GM18526 (cell line): ENCODE measurements around the gene LIPI.

Experiments used
- POLR2A ChIP-seq: IDR thresholded peaks from 3 replicates; pipeline ENCODE4 v1.6.1; 2011; ENCODE audit not compliant: insufficient read length; ENCODE audit errors: extremely low read depth

LIPI gene

GRCh38 chr21:14143999-14144398 lies 66.8 kb downstream of the LIPI start:
- TF ChIP-seq POLR2A: no peak

GRCh38 chr21:14124266-14124665 lies 86.5 kb downstream of the LIPI start:
- TF ChIP-seq POLR2A: no peak

- TF ChIP-seq POLR2A: no peak
These were observed 89.0 kb downstream of the LIPI start for GRCh38 chr21:14121719-14122118.

GRCh38 chr21:14120091-14120734 lies 90.5 kb downstream of the LIPI start:
- no peak for TF ChIP-seq POLR2A

- TF ChIP-seq POLR2A: no peak
These were observed 91.7 kb downstream of the LIPI start for GRCh38 chr21:14119038-14119437.

- no peak for TF ChIP-seq POLR2A
These were observed 94.7 kb downstream of the LIPI start for GRCh38 chr21:14116080-14116481.

- TF ChIP-seq POLR2A: no peak
These were observed 95.1 kb downstream of the LIPI start for GRCh38 chr21:14115646-14116045.

GRCh38 chr21:14114251-14114650 lies 96.5 kb downstream of the LIPI start:
- TF ChIP-seq POLR2A: no peak

- no peak for TF ChIP-seq POLR2A
These were observed 111.2 kb downstream of the LIPI start for GRCh38 chr21:14099570-14099969.

GRCh38 chr21:14097881-14098499 lies 112.8 kb downstream of the LIPI start:
- no peak for TF ChIP-seq POLR2A

GRCh38 chr21:14096577-14096976 lies 114.2 kb downstream of the LIPI start:
- no peak for TF ChIP-seq POLR2A

- TF ChIP-seq POLR2A: no peak
These were observed 114.6 kb downstream of the LIPI start for GRCh38 chr21:14096172-14096571.

GRCh38 chr21:14095056-14095455 lies 115.7 kb downstream of the LIPI start:
- no peak for TF ChIP-seq POLR2A

- no peak for TF ChIP-seq POLR2A
These were observed 117.8 kb downstream of the LIPI start for GRCh38 chr21:14092834-14093560.

- TF ChIP-seq POLR2A: no peak
These were observed 122.4 kb downstream of the LIPI start for GRCh38 chr21:14088391-14088790.

- no peak for TF ChIP-seq POLR2A
These were observed 124.2 kb downstream of the LIPI start for GRCh38 chr21:14086553-14086952.
